Loucy (cell line): ENCODE results near the gene COMMD1.
"Not testable (repeated sequence)": the region's sequence is repeated elsewhere in the genome, so short reads cannot be mapped to it uniquely, and the experiment has no call there.

ENCODE experiments used
- H2AFZ ChIP-seq: fragments of 200-600 bp; sonication (generic); 2 replicates; pipeline ENCODE4 v1.6.0; 2016; ENCODE audit warnings: antibody characterized with exemption, mild to moderate bottlenecking, low read length, moderate library complexity
- H3F3A ChIP-seq: fragments of 200-600 bp; 2 replicates; pipeline ENCODE4 v1.6.0; 2016; ENCODE audit warnings: antibody characterized with exemption, low read depth, mild to moderate bottlenecking
- H3K27me3 ChIP-seq: fragments of 200-600 bp; sonication (generic); 2 replicates; pipeline ENCODE4 v1.6.1; 2014; ENCODE audit warnings: low read length, mild to moderate bottlenecking; ENCODE audit not compliant: insufficient read depth, poor library complexity, severe bottlenecking
- H3K36me3 ChIP-seq: fragments of 200-600 bp; sonication (generic); 2 replicates; pipeline ENCODE4 v1.6.1; 2016; ENCODE audit warnings: low read length; ENCODE audit not compliant: insufficient read depth
- H3K4me1 ChIP-seq: fragments of 200-600 bp; sonication (generic); 2 replicates; pipeline ENCODE4 v1.5.1; 2014; ENCODE audit warnings: low read length, mild to moderate bottlenecking; ENCODE audit not compliant: insufficient read depth, poor library complexity, severe bottlenecking
- H3K4me2 ChIP-seq: fragments of 200-600 bp; sonication (generic); 2 replicates; pipeline ENCODE4 v1.6.0; 2014; ENCODE audit warnings: antibody characterized with exemption, low read length, low read depth, mild to moderate bottlenecking; ENCODE audit not compliant: poor library complexity, severe bottlenecking
- H3K4me3 ChIP-seq: fragments of 200-600 bp; sonication (generic); 2 replicates; pipeline ENCODE4 v1.5.1; 2014; ENCODE audit warnings: low read length, mild to moderate bottlenecking, mixed read lengths; ENCODE audit not compliant: poor library complexity, severe bottlenecking
- H3K79me2 ChIP-seq: fragments of 200-600 bp; sonication (generic); 2 replicates; pipeline ENCODE4 v1.6.1; 2014; ENCODE audit warnings: low read length; ENCODE audit not compliant: insufficient read depth
- H3K9ac ChIP-seq: fragments of 200-600 bp; sonication (generic); 2 replicates; pipeline ENCODE4 v1.6.0; 2014; ENCODE audit warnings: mild to moderate bottlenecking, low read depth, low read length, moderate library complexity; ENCODE audit not compliant: poor library complexity, severe bottlenecking
- H3K9me2 ChIP-seq: fragments of 200-600 bp; sonication (generic); replicated peaks from 2 replicates; pipeline ENCODE4 v1.6.1; 2016; ENCODE audit warnings: low read depth, low read length, mixed read lengths
- H3K9me3 ChIP-seq: fragments of 200-600 bp; sonication (generic); 2 replicates; pipeline ENCODE4 v1.6.1; 2014; ENCODE audit warnings: mild to moderate bottlenecking, antibody characterized with exemption, low read length, low read depth; ENCODE audit not compliant: insufficient read depth
- H4K20me1 ChIP-seq: fragments of 200-600 bp; sonication (generic); 2 replicates; pipeline ENCODE4 v1.6.0; 2014; ENCODE audit warnings: antibody characterized with exemption, low read length, mild to moderate bottlenecking; ENCODE audit not compliant: insufficient read depth, poor library complexity, severe bottlenecking
- EZH2phosphoT487 ChIP-seq: fragments of 200-600 bp; IDR thresholded peaks from 2 replicates; pipeline ENCODE4 v1.6.1; 2018; ENCODE audit warnings: antibody characterized with exemption, mild to moderate bottlenecking, moderate library complexity, borderline replicate concordance
- TF ChIP-seq, protein P1 (sequence below): fragments of 200-600 bp; sonication (generic); conservative IDR thresholded peaks from 2 replicates; pipeline ENCODE4 v1.5.1; 2014; ENCODE audit warnings: mild to moderate bottlenecking, antibody characterized with exemption, low read length

Gene COMMD1

DNA sequence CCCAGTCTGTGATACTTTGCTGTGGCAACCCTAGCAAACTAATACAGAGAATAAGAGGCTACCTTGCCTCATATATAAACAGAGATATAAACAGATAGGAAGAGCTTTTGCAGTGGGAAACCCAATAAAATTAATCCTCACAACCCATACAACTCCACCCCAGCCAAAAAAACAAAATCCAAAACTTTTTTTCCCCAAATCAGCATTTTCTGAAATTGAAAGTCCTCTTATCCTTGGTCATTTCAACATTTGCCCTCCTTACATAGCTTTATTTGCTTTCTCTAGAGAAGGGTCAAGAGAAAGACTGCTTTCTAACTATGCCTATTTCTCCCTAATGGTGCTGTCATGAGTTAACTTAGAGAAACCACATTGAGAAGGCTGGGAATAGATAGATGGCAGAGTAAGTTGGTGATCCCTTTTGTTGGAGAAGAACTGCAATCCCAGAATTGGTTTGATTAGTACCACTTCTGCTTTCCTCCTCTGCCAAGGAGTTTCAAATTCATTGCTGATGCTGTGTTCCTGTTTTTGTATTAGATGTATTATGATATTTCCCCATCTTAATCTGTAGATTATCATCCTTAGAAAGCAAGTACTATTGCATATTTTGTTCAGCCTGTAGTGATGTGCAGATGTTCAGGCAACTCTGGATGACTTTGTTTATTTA is 214.0 kb downstream of the COMMD1 start:
- Histone ChIP-seq H3K9ac (peak overlapping the region; percentile 67), H3K9me3 (no peaks in the 10 kb centered on the region), H3K4me1 (peaks cover 67% of the 10 kb centered on the region), H3K79me2 (peaks cover 82% of the 10 kb centered on the region), H4K20me1 (no peaks in the 10 kb centered on the region), H3F3A (0 out of 2 replicates have a peak, but pooled peaks cover 9% of the 10 kb centered on the region), H3K9me2 (no peaks in the 10 kb centered on the region), H3K36me3 (no peaks in the 10 kb centered on the region), H3K4me2 (peak overlapping the region; percentile 69), H3K27me3 (no peaks in the 10 kb centered on the region), H3K4me3 (peak overlapping the region; percentile 39), H2AFZ (no peak overlapping the region)
- no peak for TF ChIP-seq EZH2phosphoT487
- TF ChIP-seq, protein P1, sequence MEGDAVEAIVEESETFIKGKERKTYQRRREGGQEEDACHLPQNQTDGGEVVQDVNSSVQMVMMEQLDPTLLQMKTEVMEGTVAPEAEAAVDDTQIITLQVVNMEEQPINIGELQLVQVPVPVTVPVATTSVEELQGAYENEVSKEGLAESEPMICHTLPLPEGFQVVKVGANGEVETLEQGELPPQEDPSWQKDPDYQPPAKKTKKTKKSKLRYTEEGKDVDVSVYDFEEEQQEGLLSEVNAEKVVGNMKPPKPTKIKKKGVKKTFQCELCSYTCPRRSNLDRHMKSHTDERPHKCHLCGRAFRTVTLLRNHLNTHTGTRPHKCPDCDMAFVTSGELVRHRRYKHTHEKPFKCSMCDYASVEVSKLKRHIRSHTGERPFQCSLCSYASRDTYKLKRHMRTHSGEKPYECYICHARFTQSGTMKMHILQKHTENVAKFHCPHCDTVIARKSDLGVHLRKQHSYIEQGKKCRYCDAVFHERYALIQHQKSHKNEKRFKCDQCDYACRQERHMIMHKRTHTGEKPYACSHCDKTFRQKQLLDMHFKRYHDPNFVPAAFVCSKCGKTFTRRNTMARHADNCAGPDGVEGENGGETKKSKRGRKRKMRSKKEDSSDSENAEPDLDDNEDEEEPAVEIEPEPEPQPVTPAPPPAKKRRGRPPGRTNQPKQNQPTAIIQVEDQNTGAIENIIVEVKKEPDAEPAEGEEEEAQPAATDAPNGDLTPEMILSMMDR = no peak

DNA sequence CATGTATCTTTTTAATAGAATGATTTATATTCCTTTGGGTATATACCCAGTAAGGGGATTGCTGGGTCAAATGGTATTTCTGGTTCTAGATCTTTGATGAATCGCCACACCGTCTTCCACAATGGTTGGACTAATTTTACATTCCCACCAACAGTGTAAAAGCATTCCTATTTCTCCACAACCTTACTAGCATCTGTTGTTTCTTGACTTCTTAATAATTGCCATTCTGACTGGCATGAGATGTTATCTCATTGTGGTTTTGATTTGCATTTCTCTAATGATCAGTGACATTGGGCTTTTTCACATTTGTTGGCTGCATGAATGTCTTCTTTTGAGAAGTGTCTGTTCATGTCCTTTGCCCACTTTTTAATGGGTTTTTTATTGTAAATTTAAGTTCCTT is 220.8 kb downstream of the COMMD1 start:
- not testable (repeated sequence) for H3K9me3 ChIP-seq, H3K36me3 ChIP-seq, H3K9me2 ChIP-seq, H3K27me3 ChIP-seq, H2AFZ ChIP-seq, H4K20me1 ChIP-seq
- Histone ChIP-seq H3K79me2 (peaks cover 62% of the 10 kb centered on the region), H3K4me3 (peak overlapping the region; percentile 38), H3K4me2 (peak overlapping the region; percentile 48), H3K4me1 (peaks cover 68% of the 10 kb centered on the region), H3F3A (peaks cover 22% of the 10 kb centered on the region), H3K9ac (peak overlapping the region; percentile 56)

DNA sequence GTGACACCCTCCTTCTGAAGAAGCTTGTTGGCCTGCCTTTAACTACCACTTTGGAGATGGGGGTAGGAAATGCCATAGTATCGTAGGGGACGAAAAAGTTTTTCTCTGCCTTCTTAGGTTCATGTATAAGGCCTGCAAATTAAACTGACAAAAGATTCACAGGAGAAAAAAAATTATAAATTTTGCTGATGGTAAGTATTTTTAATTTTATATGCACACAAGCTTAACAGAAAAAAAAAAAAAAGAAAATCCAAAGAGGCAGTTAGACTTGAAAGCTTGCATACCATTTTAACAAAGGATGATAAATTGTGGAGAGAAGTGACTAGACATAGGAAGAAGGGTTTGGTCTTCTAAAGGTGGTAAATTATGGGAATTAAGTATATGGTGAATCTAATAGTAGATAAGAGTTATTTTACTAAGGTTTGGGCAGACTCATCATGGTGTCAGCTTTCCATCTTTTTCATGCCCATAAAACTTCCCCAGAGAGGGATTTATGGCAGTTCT is 227.9 kb downstream of the COMMD1 start:
- peaks cover 7% of the 10 kb centered on the region; the same call in 1 of the 2 replicates for H3K9me3 ChIP-seq
- no peaks in the 10 kb centered on the region for H4K20me1 ChIP-seq
- no peak overlapping the region for H2AFZ ChIP-seq
- no peaks in the 10 kb centered on the region for H3K9me2 ChIP-seq
- H3K27me3 ChIP-seq = no peaks in the 10 kb centered on the region
- H3K4me3 ChIP-seq = no peak overlapping the region
- TF ChIP-seq, protein P1 = no peak
- no peak overlapping the region for H3K4me2 ChIP-seq
- H3K79me2 ChIP-seq = peaks cover 79% of the 10 kb centered on the region
- peaks cover 20% of the 10 kb centered on the region; the same call in 1 of the 2 replicates for H3K36me3 ChIP-seq
- H3K9ac ChIP-seq = no peak overlapping the region
- peaks cover 52% of the 10 kb centered on the region for H3K4me1 ChIP-seq
- peaks cover 13% of the 10 kb centered on the region; the same call in 1 of the 2 replicates for H3F3A ChIP-seq
